CD1c-positive myeloid dendritic cell (primary cell): Measurements from ENCODE around the gene C16orf89.

ENCODE experiments used
- DNase-seq: peaks from one replicate; pipeline ENCODE4 v3.0.0-alpha.2; 2016; ENCODE audit errors: extremely low spot score

Gene C16orf89

GRCh38 chr16:5030251-5030870 lies 35.4 kb downstream of the C16orf89 start:
- peak; percentile 46 for DNase-seq

GRCh38 chr16:5028950-5029475 lies 36.7 kb downstream of the C16orf89 start:
- DNase-seq: peak; percentile 39

GRCh38 chr16:5027575-5028235 lies 38.1 kb downstream of the C16orf89 start:
- no peak for DNase-seq

GRCh38 chr16:5027086-5027485 lies 38.7 kb downstream of the C16orf89 start:
- DNase-seq: no peak

- no peak for DNase-seq
These were observed 39.1 kb downstream of the C16orf89 start for GRCh38 chr16:5026664-5027063.

GRCh38 chr16:5025171-5025632 lies 40.6 kb downstream of the C16orf89 start:
- DNase-seq: no peak

GRCh38 chr16:5024632-5025031 lies 41.1 kb downstream of the C16orf89 start:
- peak; percentile 19 for DNase-seq

GRCh38 chr16:5022521-5022920 lies 43.2 kb downstream of the C16orf89 start:
- peak; percentile 9 for DNase-seq

GRCh38 chr16:5020551-5020950 lies 45.2 kb downstream of the C16orf89 start:
- peak; percentile 92 for DNase-seq

- peak; percentile 43 for DNase-seq
These were observed 46.0 kb downstream of the C16orf89 start for GRCh38 chr16:5019775-5020174.

GRCh38 chr16:5018793-5019192 lies 47.0 kb downstream of the C16orf89 start:
- DNase-seq: no peak

GRCh38 chr16:5017678-5017969 lies 48.1 kb downstream of the C16orf89 start:
- DNase-seq: no peak

- DNase-seq: peak; percentile 45
These were observed 48.6 kb downstream of the C16orf89 start for GRCh38 chr16:5016967-5017677.

- DNase-seq: no peak
These were observed 49.9 kb downstream of the C16orf89 start for GRCh38 chr16:5015887-5016286.

- DNase-seq: no peak
These were observed 50.4 kb downstream of the C16orf89 start for GRCh38 chr16:5015351-5015750.

- DNase-seq: no peak
These were observed 52.9 kb downstream of the C16orf89 start for GRCh38 chr16:5012887-5013286.

GRCh38 chr16:5011637-5012036 lies 54.1 kb downstream of the C16orf89 start:
- no peak for DNase-seq

- no peak for DNase-seq
These were observed 55.0 kb downstream of the C16orf89 start for GRCh38 chr16:5010576-5011329.

GRCh38 chr16:5008311-5008731 lies 57.4 kb downstream of the C16orf89 start:
- DNase-seq: no peak

GRCh38 chr16:5007256-5007655 lies 58.5 kb downstream of the C16orf89 start:
- no peak for DNase-seq

GRCh38 chr16:5006348-5007193 lies 59.2 kb downstream of the C16orf89 start:
- no peak for DNase-seq
